HCT116 (cell line): Measurements from ENCODE around the gene PSD. TPM values are rescaled to one million over a fixed set of nuclear protein-coding genes. Genes with fewer than 3 reads are reported as not detected.

Source experiments
- ATAC-seq: fragments of 200-7000 bp; cut with Tn5 transposase; 2 replicates; pipeline ENCODE4 v1.9.1; 2020; ENCODE audit warnings: mild to moderate bottlenecking, moderate library complexity
- BruUV-seq: library from RNA; stranded (reverse); fragments of 400-500 nt; replicated peaks from 2 replicates; lab custom pipeline; 2021; lab: Mats Ljungman, UMichigan
- CTCF ChIA-PET: fragments of 300-600 bp; sonication (Branson Sonifier 250); formaldehyde crosslinking; loops from one replicate; lab custom pipeline; 2021; ENCODE audit warnings: antibody characterized with exemption; lab: Charles Lee
- POLR2A ChIA-PET: fragments of 300-600, 350-600 bp; sonication (Branson Sonifier 250); formaldehyde crosslinking; loops from one replicate; lab custom pipeline; 2021; ENCODE audit warnings: antibody characterized with exemption; lab: Charles Lee
- RAD21 ChIA-PET, 2 experiments: fragments of 300-600 bp; sonication (Branson Sonifier 250); formaldehyde crosslinking; loops; one replicate each; lab custom pipeline; 2023; ENCODE audit warnings: low total read pairs in 2 of 2; ENCODE audit not compliant: uncharacterized antibody in 2 of 2, unreplicated experiment in 2 of 2, low non-redundant PET in 1 of 2; lab: Charles Lee
- DNase-seq: peaks from one replicate; pipeline ENCODE4 v3.0.0-alpha.2; 2010; ENCODE audit warnings: low read depth, low spot score
- H2AFZ ChIP-seq: fragments of 200-600 bp; shearing (Covaris generic), sonication (generic); 2 replicates; pipeline ENCODE4 v1.6.1; 2017; ENCODE audit warnings: low read depth, mixed run types, mixed read lengths, antibody characterized with exemption, low read length; ENCODE audit not compliant: poor library complexity, severe bottlenecking
- H3K27ac ChIP-seq: 2 replicates; pipeline ENCODE4 v1.5.1; 2012; ENCODE audit warnings: low read depth, low read length
- H3K27me3 ChIP-seq: fragments of 200-600 bp; sonication (generic); 2 replicates; pipeline ENCODE4 v1.6.1; 2016; ENCODE audit warnings: mixed run types, low read length, mixed read lengths; ENCODE audit not compliant: insufficient read depth
- H3K36me3 ChIP-seq, 2 experiments: fragments of 200-500 bp in 1 of 2; fragments of 200-600 bp in 1 of 2; sonication (Bioruptor generic) in 1 of 2; sonication (generic) in 1 of 2; 2 replicates each; pipeline versions ENCODE4 v1.5.1 to v1.6.1; 2014 to 2016; ENCODE audit warnings: low read length in 2 of 2, inconsistent platforms in 1 of 2, mixed read lengths in 1 of 2, mixed run types in 1 of 2; ENCODE audit not compliant: insufficient read depth in 2 of 2, control insufficient read depth in 1 of 2
- H3K4me1 ChIP-seq, 2 experiments: fragments of 200-600 bp in 1 of 2; sonication (generic) in 1 of 2; 2 replicates each; pipeline versions ENCODE4 v1.5.1 to v1.6.1; 2012 to 2017; ENCODE audit warnings: low read length in 2 of 2, inconsistent platforms in 1 of 2, mild to moderate bottlenecking in 1 of 2, mixed read lengths in 1 of 2, mixed run types in 1 of 2, moderate library complexity in 1 of 2; ENCODE audit not compliant: insufficient read depth in 2 of 2, control insufficient read depth in 1 of 2
- H3K4me2 ChIP-seq: fragments of 200-600 bp; sonication (generic); 2 replicates; pipeline ENCODE4 v1.6.1; 2017; ENCODE audit warnings: mixed run types, low read length, mixed read lengths
- H3K4me3 ChIP-seq, 2 experiments: fragments of 200-600 bp in 1 of 2; sonication (generic) in 1 of 2; replicated peaks in 1 of 2; 2 replicates each; pipeline ENCODE4 v1.5.1; 2011 to 2016; ENCODE audit warnings: low read length in 2 of 2, control low read depth in 1 of 2, low read depth in 1 of 2, mild to moderate bottlenecking in 1 of 2, mixed read lengths in 1 of 2, mixed run types in 1 of 2
- H3K79me2 ChIP-seq: fragments of 200-600 bp; sonication (generic); 2 replicates; pipeline ENCODE4 v1.6.1; 2017; ENCODE audit warnings: mild to moderate bottlenecking, mixed run types, low read length, moderate library complexity, mixed read lengths; ENCODE audit not compliant: insufficient read depth
- H3K9ac ChIP-seq: fragments of 200-600 bp; sonication (generic); 2 replicates; pipeline ENCODE4 v1.6.1; 2016; ENCODE audit warnings: low read length, mixed read lengths
- H3K9me2 ChIP-seq: fragments of 200-600 bp; sonication (generic), shearing (Covaris generic); 2 replicates; pipeline ENCODE4 v1.6.1; 2017; ENCODE audit warnings: mixed run types, mild to moderate bottlenecking, moderate library complexity; ENCODE audit not compliant: insufficient read depth
- H3K9me3 ChIP-seq, 2 experiments: fragments of 200-500 bp in 1 of 2; fragments of 200-600 bp in 1 of 2; sonication (Bioruptor generic) in 1 of 2; sonication (generic) in 1 of 2; 2 replicates each; pipeline ENCODE4 v1.6.1; 2014 to 2017; ENCODE audit warnings: low read length in 2 of 2, mixed read lengths in 2 of 2, inconsistent platforms in 1 of 2, low read depth in 1 of 2, mild to moderate bottlenecking in 1 of 2, mixed run types in 1 of 2, moderate library complexity in 1 of 2; ENCODE audit not compliant: control insufficient read depth in 1 of 2, insufficient read depth in 1 of 2
- H4K20me1 ChIP-seq: fragments of 200-600 bp; sonication (generic), shearing (Covaris generic); 2 replicates; pipeline ENCODE4 v1.6.1; 2017; ENCODE audit warnings: mixed run types, mild to moderate bottlenecking, moderate library complexity; ENCODE audit not compliant: insufficient read depth
- ATF3 ChIP-seq: IDR thresholded peaks from 2 replicates; pipeline ENCODE4 v1.6.1; 2012
- CTCF ChIP-seq, 3 experiments: fragments of 200-600 bp in 1 of 3; sonication (generic) in 1 of 3; IDR thresholded peaks in 2 of 3; conservative IDR thresholded peaks in 1 of 3; 2 replicates each; pipeline ENCODE4 v1.5.1; 2012 to 2017; ENCODE audit warnings: low read depth in 2 of 3, low read length in 2 of 3, antibody characterized with exemption in 1 of 3, borderline replicate concordance in 1 of 3, control low read depth in 1 of 3, mild to moderate bottlenecking in 1 of 3, mixed read lengths in 1 of 3, mixed run types in 1 of 3, moderate library complexity in 1 of 3; ENCODE audit not compliant: insufficient read depth in 1 of 3
- EZH2 ChIP-seq: fragments of 200-600 bp; sonication (generic); IDR thresholded peaks from 2 replicates; pipeline ENCODE4 v1.6.1; 2017; ENCODE audit warnings: antibody characterized with exemption, mixed run types
- JUND ChIP-seq: IDR thresholded peaks from 2 replicates; pipeline ENCODE4 v1.6.1; 2012
- YY1 ChIP-seq: IDR thresholded peaks from 2 replicates; pipeline ENCODE4 v1.6.1; 2011; ENCODE audit warnings: low read length, low read depth, moderate library complexity, mild to moderate bottlenecking; ENCODE audit not compliant: insufficient replicate concordance; ENCODE audit errors: extremely low read depth
- ZBTB33 ChIP-seq: IDR thresholded peaks from 2 replicates; pipeline ENCODE4 v1.6.1; 2011; ENCODE audit warnings: mild to moderate bottlenecking, low read length, moderate library complexity; ENCODE audit not compliant: insufficient replicate concordance; ENCODE audit errors: extremely low read depth
- ZNF274 ChIP-seq: fragments of 200-500 bp; sonication (Bioruptor generic); IDR thresholded peaks from 2 replicates; pipeline ENCODE4 v1.6.1; 2014; ENCODE audit warnings: mild to moderate bottlenecking, low read depth, low read length, inconsistent platforms
- intact Hi-C: fragments of 100-400 bp; cut with micrococcal nuclease; formaldehyde crosslinking; loops from 2 replicates; pipeline ENCODE4 v1.10.0; 2022
- total RNA-seq: library from RNA; stranded (reverse); gene quantifications from one replicate; pipeline ENCODE4 v1.2.1, GENCODE V29; 2021; ENCODE audit not compliant: unreplicated experiment

The PSD gene
- total RNA-seq, 1 experiment from 2014 or later: 9.7 TPM

- Histone ChIP-seq H4K20me1 (no peaks in the 10 kb centered on the region), H3K9me3 (no peaks in the 10 kb centered on the region), H3K36me3 (peaks cover 6 to 26% of the 10 kb centered on the region in 2 experiments; a peak in 3 of 4 replicates), H3K79me2 (peaks cover 13% of the 10 kb centered on the region; the same call in 1 of the 2 replicates), H3K27ac (peak overlapping the region; percentile 77; the same call in 1 of the 2 replicates), H3K9me2 (no peaks in the 10 kb centered on the region), H3K4me2 (peak overlapping the region; percentile 99), H2AFZ (no peak overlapping the region), H3K4me3 (peak overlapping the region; percentile 75 to 92), H3K4me1 (peaks cover 26 to 69% of the 10 kb centered on the region in 2 experiments), H3K9ac (peak overlapping the region; percentile 91), H3K27me3 (no peaks in the 10 kb centered on the region)
- BruUV-seq: no TSS peak
- ATAC-seq (no peak), DNase-seq (no peak)
- intact Hi-C loops: no loop called here
- TF ChIP-seq ZNF274: no peak
- POLR2A ChIA-PET: interaction anchor here (0.7 to 2.6 kb wide), 2 partner anchors 8 to 166 kb away, joined by 3 to 14 read pairs; no protein-coding TSS in a partner anchor
- RAD21 ChIA-PET: no interaction called here
- CTCF ChIA-PET: interaction anchor here (0.9 to 9.3 kb wide), 4 partner anchors 9 to 1527 kb away, joined by 3 to 154 read pairs (median 16); partner anchors contain the start of gene ELOVL3
These were observed 21.8 kb downstream of the PSD start for GRCh38 chr10:102396730-102397151.

- peaks cover 21 to 65% of the 10 kb centered on the region in 2 experiments for H3K4me1 ChIP-seq
- no peak overlapping the region for H2AFZ ChIP-seq
- DNase-seq: no peak
- H3K9me3 ChIP-seq: no peaks in the 10 kb centered on the region
- RAD21 ChIA-PET: no interaction called here
- peak overlapping the region; percentile 91 for H3K9ac ChIP-seq
- H3K36me3 ChIP-seq: peaks cover 6 to 24% of the 10 kb centered on the region in 2 experiments; a peak in 3 of 4 replicates
- TSS peak; percentile 53 for BruUV-seq
- peak overlapping the region; percentile 99 for H3K4me2 ChIP-seq
- H3K27me3 ChIP-seq: no peaks in the 10 kb centered on the region
- H3K27ac ChIP-seq: peak overlapping the region; percentile 77
- no peak for ATAC-seq
- CTCF ChIA-PET: interaction anchor here (0.9 to 9.3 kb wide), 8 partner anchors 8 to 1527 kb away, joined by 3 to 154 read pairs (median 22); partner anchors contain the start of gene ELOVL3
- peaks cover 13% of the 10 kb centered on the region; the same call in 1 of the 2 replicates for H3K79me2 ChIP-seq
- no peak for TF ChIP-seq ZBTB33
- no peak for TF ChIP-seq EZH2
- no peak for TF ChIP-seq CTCF (IDR thresholded peaks at IDR 0.05 in 2 of 3, conservative IDR thresholded peaks at IDR 0.05 in 1 of 3; ENCODE audit: borderline replicate concordance in 1 of 3, insufficient read depth in 1 of 3, low read depth in 2 of 3, low read length in 2 of 3)
- TF ChIP-seq YY1: no peak
- TF ChIP-seq ATF3: no peak
- no peak for TF ChIP-seq JUND
- no peaks in the 10 kb centered on the region for H3K9me2 ChIP-seq
- POLR2A ChIA-PET: interaction anchor here (0.7 to 2.6 kb wide), 2 partner anchors 9 to 166 kb away, joined by 3 to 14 read pairs; no protein-coding TSS in a partner anchor
- no peaks in the 10 kb centered on the region for H4K20me1 ChIP-seq
- intact Hi-C loops: no loop called here
- H3K4me3 ChIP-seq: peak overlapping the region; percentile 75 to 92
These were observed 22.3 kb downstream of the PSD start for GRCh38 chr10:102396317-102396650.
